Stomach (tissue), 9 donors: Measurements from ENCODE around the gene FYCO1. TPM values are rescaled to one million over a fixed set of nuclear protein-coding genes. Genes with fewer than 3 reads are reported as not detected.
"Not testable (repeated sequence)": the region's sequence is repeated elsewhere in the genome, so short reads cannot be mapped to it uniquely, and the experiment has no call there.

Source experiments
- DNase-seq, 2 donors: peaks; one replicate each; pipeline versions ENCODE4 v3.0.0 to v3.0.0-alpha.2; 2013 to 2019
- H3K27ac ChIP-seq, 5 donors: fragments of 200-600 bp in 4 of 5; sonication (generic) in 4 of 5; one replicate each; pipeline ENCODE4 v1.5.1; 2013 to 2019; ENCODE audit warnings: mild to moderate bottlenecking in 1 of 5, moderate library complexity in 1 of 5
- H3K27me3 ChIP-seq, 3 donors: fragments of 200-600 bp; sonication (generic); one replicate each; pipeline ENCODE4 v1.5.1; 2017 to 2019; ENCODE audit warnings: mixed run types in 1 of 3
- H3K36me3 ChIP-seq, 4 donors: fragments of 200-600 bp; sonication (generic); 1 replicate in 3 of 4; 2 replicates in 1 of 4; pipeline ENCODE4 v1.5.1; 2016 to 2019
- H3K4me1 ChIP-seq, 4 donors: fragments of 200-600 bp; sonication (generic); one replicate each; pipeline ENCODE4 v1.5.1; 2016 to 2019
- H3K4me3 ChIP-seq, 4 donors: fragments of 200-600 bp; sonication (generic) in 3 of 4; one replicate each; pipeline ENCODE4 v1.5.1; 2016 to 2019; ENCODE audit warnings: mild to moderate bottlenecking in 1 of 4
- H3K9me3 ChIP-seq, 4 donors: fragments of 200-600 bp; sonication (generic); one replicate each; pipeline ENCODE4 v1.5.1; 2016 to 2019
- CTCF ChIP-seq, 7 experiments: fragments of 450-650 bp in 4 of 7; fragments of 200-600 bp in 3 of 7; sonication (generic) in 3 of 7; IDR thresholded peaks; one replicate each; pipeline ENCODE4 v1.5.1; 2016 to 2019; ENCODE audit warnings: antibody characterized with exemption in 7 of 7, control low read depth in 2 of 7, mild to moderate bottlenecking in 1 of 7
- EP300 ChIP-seq: sonication (generic); formaldehyde crosslinking; IDR thresholded peaks from one replicate; pipeline ENCODE4 v1.6.1; 2017; ENCODE audit warnings: antibody characterized with exemption
- POLR2A ChIP-seq, 4 donors: fragments of 450-650 bp; IDR thresholded peaks; one replicate each; pipeline ENCODE4 v1.6.1; 2016; ENCODE audit warnings: antibody characterized with exemption in 4 of 4, control low read depth in 2 of 4, mild to moderate bottlenecking in 1 of 4, moderate library complexity in 1 of 4
- POLR2AphosphoS5 ChIP-seq, 3 donors: sonication (generic); formaldehyde crosslinking; IDR thresholded peaks; one replicate each; pipeline ENCODE4 v1.6.1; 2016; ENCODE audit warnings: antibody characterized with exemption in 3 of 3
- WGBS, 5 donors: extraction: QIAGEN DNeasy Blood & Tissue Kit in 3 of 5; methylation state at CpG; one replicate each; pipeline versions ENCODE4 v1.1.5 to v1.1.7; 2013 to 2018; 5-methylcytosine and 5-hydroxymethylcytosine counted together
- intact Hi-C: fragments of 100-400 bp; cut with DNase I; formaldehyde crosslinking; loops from one replicate; pipeline ENCODE4 v1.15.1; 2023; ENCODE audit warnings: low total_unique reads
- polyA plus RNA-seq, 3 donors: library from polyadenylated mRNA; stranded (reverse); fragments of 200-250 nt; gene quantifications; one replicate each; pipeline ENCODE4 v1.2.3, GENCODE V29; 2013
- total RNA-seq, 5 donors: library from RNA; depleted of rRNA; stranded (reverse); fragments of >200 nt; gene quantifications; one replicate each; pipeline versions ENCODE4 v1.1.0 to v1.2.3, GENCODE V29; 2014 to 2016
- donor health status: healthy with polysubstance abuse.
- donor health status: Bipolar disorder and iron deficiency.
- donor health status: healthy.

The FYCO1 gene
- total and polyA plus RNA-seq, 8 donors = 10.7 to 97.4 (median 25.3) TPM

- Histone ChIP-seq H3K27ac (peak overlapping the region in 3 of 5 donors; percentile 17 to 57 (median 51)), H3K4me3 (no peak overlapping the region), H3K9me3 (no peaks in the 10 kb centered on the region), H3K4me1 (peaks cover 0 to 11% (median 7%) of the 10 kb centered on the region in 4 donors), H3K27me3 (no peaks in the 10 kb centered on the region), H3K36me3 (no peaks in the 10 kb centered on the region)
- intact Hi-C loops = no loop called here
- DNase-seq = no peak
- no peak for TF ChIP-seq POLR2AphosphoS5 (IDR thresholded peaks at IDR 0.05)
These were observed 11.7 kb upstream of the FYCO1 start for GRCh38 chr3:46007280-46007679.

GRCh38 chr3:46006238-46007032 lies 10.8 kb upstream of the FYCO1 start:
- Histone ChIP-seq H3K9me3 (no peaks in the 10 kb centered on the region), H3K27ac (peak overlapping the region; percentile 24 to 57 (median 51)), H3K36me3 (no peaks in the 10 kb centered on the region), H3K4me1 (peaks cover 0 to 11% (median 7%) of the 10 kb centered on the region in 4 donors), H3K27me3 (no peaks in the 10 kb centered on the region), H3K4me3 (no peak overlapping the region)
- intact Hi-C loops = no loop called here
- 65 to 79% (median 73%) methylated on average over 5 of the region's 5 CpGs for WGBS, 5 donors
- peak in 1 of 2 donors; percentile 55 for DNase-seq
- peak in 2 of 3 donors; percentile 46 to 66 for TF ChIP-seq POLR2AphosphoS5 (IDR thresholded peaks at IDR 0.05)
- TF ChIP-seq EP300 = no peak

- H3K36me3 ChIP-seq, H3K27me3 ChIP-seq, H3K9me3 ChIP-seq, DNase-seq, intact Hi-C loops, H3K4me3 ChIP-seq, H3K27ac ChIP-seq: not testable (repeated sequence)
- H3K4me1 ChIP-seq = peaks cover 0 to 11% (median 7%) of the 10 kb centered on the region in 4 donors
These were observed 8.1 kb upstream of the FYCO1 start for GRCh38 chr3:46003706-46004105.

- TF ChIP-seq POLR2AphosphoS5 (IDR thresholded peaks at IDR 0.05) (no peak), POLR2A (IDR thresholded peaks at IDR 0.05) (no peak), CTCF (IDR thresholded peaks at IDR 0.05) (no peak), EP300 (no peak)
- H3K4me3 ChIP-seq = no peak overlapping the region
- WGBS, 5 donors = 89 to 97% (median 93%) methylated on average over 2 of the region's 2 CpGs
- H3K4me1 ChIP-seq = peaks cover 2 to 9% (median 5%) of the 10 kb centered on the region in 4 donors
- H3K27ac ChIP-seq = no peak overlapping the region
- no peaks in the 10 kb centered on the region for H3K36me3 ChIP-seq
- no peak for DNase-seq
- intact Hi-C loops = no loop called here
- H3K9me3 ChIP-seq = no peaks in the 10 kb centered on the region
- H3K27me3 ChIP-seq = no peaks in the 10 kb centered on the region
These were observed 5.6 kb upstream of the FYCO1 start for GRCh38 chr3:46001178-46001577.

- intact Hi-C loops = no loop called here
- Histone ChIP-seq H3K9me3 (no peaks in the 10 kb centered on the region), H3K4me1 (peaks cover 22 to 32% (median 26%) of the 10 kb centered on the region in 4 donors), H3K4me3 (no peak overlapping the region), H3K36me3 (no peaks in the 10 kb centered on the region), H3K27ac (no peak overlapping the region), H3K27me3 (no peaks in the 10 kb centered on the region)
- 49 to 70% (median 62%) methylated on average over 2 of the region's 2 CpGs for WGBS, 5 donors
- no peak for DNase-seq
- TF ChIP-seq EP300 (no peak), POLR2A (IDR thresholded peaks at IDR 0.05) (no peak), CTCF (IDR thresholded peaks at IDR 0.05) (no peak), POLR2AphosphoS5 (IDR thresholded peaks at IDR 0.05) (no peak)
These were observed 2.3 kb upstream of the FYCO1 start for GRCh38 chr3:45997942-45998341.

- H3K27me3 ChIP-seq, DNase-seq, H3K9me3 ChIP-seq, intact Hi-C loops, H3K36me3 ChIP-seq, H3K27ac ChIP-seq, H3K4me3 ChIP-seq: not testable (repeated sequence)
- H3K4me1 ChIP-seq = peaks cover 26 to 36% (median 31%) of the 10 kb centered on the region in 4 donors
- WGBS, 5 donors = 89 to 95% (median 92%) methylated on average over 18 to 19 of the region's 19 CpGs
These were observed 1.9 kb upstream of the FYCO1 start for GRCh38 chr3:45997499-45997898.
